Activated CD4-positive, alpha-beta T cell treated with anti-CD3 and anti-CD28 coated beads, Interleukin-2, Interleukin-4, amounts not matched to agents 100 ng/mL and 50 ng/mL, durations not matched to agents 16 hours and 8 hours (primary cell): Measurements from ENCODE around the gene ATXN7L1.
"Not testable (repeated sequence)": the region's sequence is repeated elsewhere in the genome, so short reads cannot be mapped to it uniquely, and the experiment has no call there.

Experiments used
- DNase-seq: peaks from one replicate; pipeline ENCODE4 v3.0.0-alpha.2; 2020; ENCODE audit warnings: low spot score

ATXN7L1 gene

GRCh38 chr7:105860793-105861192 lies 15.6 kb downstream of the ATXN7L1 start:
- DNase-seq: no peak

- no peak for DNase-seq
These were observed 19.1 kb downstream of the ATXN7L1 start for GRCh38 chr7:105857009-105857952.

GRCh38 chr7:105854498-105854897 lies 21.9 kb downstream of the ATXN7L1 start:
- DNase-seq: no peak

GRCh38 chr7:105853931-105854419 lies 22.4 kb downstream of the ATXN7L1 start:
- no peak for DNase-seq

- DNase-seq: no peak
These were observed 25.3 kb downstream of the ATXN7L1 start for GRCh38 chr7:105851064-105851463.

GRCh38 chr7:105849122-105849855 lies 27.1 kb downstream of the ATXN7L1 start:
- DNase-seq: peak; percentile 78

- DNase-seq: no peak
These were observed 30.0 kb downstream of the ATXN7L1 start for GRCh38 chr7:105846404-105846803.

GRCh38 chr7:105844681-105845080 lies 31.7 kb downstream of the ATXN7L1 start:
- DNase-seq: not testable (repeated sequence)

- DNase-seq: no peak
These were observed 34.5 kb downstream of the ATXN7L1 start for GRCh38 chr7:105841866-105842265.

- no peak for DNase-seq
These were observed 35.2 kb downstream of the ATXN7L1 start for GRCh38 chr7:105840981-105841749.

- DNase-seq: no peak
These were observed 37.1 kb downstream of the ATXN7L1 start for GRCh38 chr7:105839266-105839665.

- DNase-seq: no peak
These were observed 37.7 kb downstream of the ATXN7L1 start for GRCh38 chr7:105838627-105839231.

- DNase-seq: no peak
These were observed 38.4 kb downstream of the ATXN7L1 start for GRCh38 chr7:105837765-105838626.

GRCh38 chr7:105835441-105835840 lies 41.0 kb downstream of the ATXN7L1 start:
- DNase-seq: no peak

GRCh38 chr7:105831824-105832535 lies 44.4 kb downstream of the ATXN7L1 start:
- DNase-seq: no peak

- no peak for DNase-seq
These were observed 45.1 kb downstream of the ATXN7L1 start for GRCh38 chr7:105831302-105831620.

- DNase-seq: no peak
These were observed 45.7 kb downstream of the ATXN7L1 start for GRCh38 chr7:105830405-105831301.

- no peak for DNase-seq
These were observed 46.6 kb downstream of the ATXN7L1 start for GRCh38 chr7:105829681-105830322.

- no peak for DNase-seq
These were observed 48.3 kb downstream of the ATXN7L1 start for GRCh38 chr7:105828141-105828540.
